ENCODE measurements around the gene CHN1.
A peak's percentile ranks its signal among the peaks of the same experiment; 100 is the strongest.

The CHN1 gene

GRCh38 chr2:174914853-174915760 is 90.1 kb downstream of the CHN1 start:
- H3K9me3 ChIP-seq (ENCODE audit: control insufficient read depth, low read depth, low read length): no peaks in the 10 kb centered on the region
- H3K4me3 ChIP-seq (ENCODE audit: low read length): no peak overlapping the region
- no peak overlapping the region for H3K9ac ChIP-seq (ENCODE audit: low read length)
- no peak overlapping the region for H3K27ac ChIP-seq (ENCODE audit: low read length)
- H3K36me3 ChIP-seq (ENCODE audit: control insufficient read depth, low read depth, low read length): peaks cover 27% of the 10 kb centered on the region
- peaks cover 23% of the 10 kb centered on the region for H3K4me1 ChIP-seq (ENCODE audit: control insufficient read depth, low read depth, low read length)
- no peaks in the 10 kb centered on the region for H3K27me3 ChIP-seq (ENCODE audit: control insufficient read depth, insufficient read depth, low read length)

GRCh38 chr2:174908284-174908683 is 96.9 kb downstream of the CHN1 start:
- H3K36me3 ChIP-seq (ENCODE audit: control insufficient read depth, low read depth, low read length): peaks cover 21% of the 10 kb centered on the region
- H3K4me1 ChIP-seq (ENCODE audit: control insufficient read depth, low read depth, low read length): no peaks in the 10 kb centered on the region
- no peak overlapping the region for H3K4me3 ChIP-seq (ENCODE audit: low read length)
- H3K9ac ChIP-seq (ENCODE audit: low read length): no peak overlapping the region
- no peaks in the 10 kb centered on the region for H3K9me3 ChIP-seq (ENCODE audit: control insufficient read depth, low read depth, low read length)
- H3K27me3 ChIP-seq (ENCODE audit: control insufficient read depth, insufficient read depth, low read length): no peaks in the 10 kb centered on the region
- no peak overlapping the region for H3K27ac ChIP-seq (ENCODE audit: low read length)

- Histone ChIP-seq H3K36me3 (ENCODE audit: control insufficient read depth, low read depth, low read length) (peaks cover 6% of the 10 kb centered on the region), H3K9ac (ENCODE audit: low read length) (no peak overlapping the region), H3K27ac (ENCODE audit: low read length) (no peak overlapping the region), H3K4me1 (ENCODE audit: control insufficient read depth, low read depth, low read length) (peaks cover 8% of the 10 kb centered on the region), H3K9me3 (ENCODE audit: control insufficient read depth, low read depth, low read length) (no peaks in the 10 kb centered on the region), H3K4me3 (ENCODE audit: low read length) (no peak overlapping the region), H3K27me3 (ENCODE audit: control insufficient read depth, insufficient read depth, low read length) (no peaks in the 10 kb centered on the region)
These were observed 102.0 kb downstream of the CHN1 start for GRCh38 chr2:174903264-174903556.

- Histone ChIP-seq H3K9ac (ENCODE audit: low read length) (no peak overlapping the region), H3K4me1 (ENCODE audit: control insufficient read depth, low read depth, low read length) (peaks cover 8% of the 10 kb centered on the region), H3K27ac (ENCODE audit: low read length) (no peak overlapping the region), H3K27me3 (ENCODE audit: control insufficient read depth, insufficient read depth, low read length) (no peaks in the 10 kb centered on the region), H3K4me3 (ENCODE audit: low read length) (no peak overlapping the region), H3K36me3 (ENCODE audit: control insufficient read depth, low read depth, low read length) (peaks cover 6% of the 10 kb centered on the region), H3K9me3 (ENCODE audit: control insufficient read depth, low read depth, low read length) (no peaks in the 10 kb centered on the region)
These were observed 102.5 kb downstream of the CHN1 start for GRCh38 chr2:174902506-174903263.

GRCh38 chr2:174901075-174901474 is 104.1 kb downstream of the CHN1 start:
- H3K36me3 ChIP-seq (ENCODE audit: control insufficient read depth, low read depth, low read length): peaks cover 6% of the 10 kb centered on the region
- peaks cover 8% of the 10 kb centered on the region for H3K4me1 ChIP-seq (ENCODE audit: control insufficient read depth, low read depth, low read length)
- H3K27ac ChIP-seq (ENCODE audit: low read length): no peak overlapping the region
- no peaks in the 10 kb centered on the region for H3K9me3 ChIP-seq (ENCODE audit: control insufficient read depth, low read depth, low read length)
- H3K4me3 ChIP-seq (ENCODE audit: low read length): no peak overlapping the region
- H3K9ac ChIP-seq (ENCODE audit: low read length): no peak overlapping the region
- H3K27me3 ChIP-seq (ENCODE audit: control insufficient read depth, insufficient read depth, low read length): no peaks in the 10 kb centered on the region

- Histone ChIP-seq H3K4me3 (ENCODE audit: low read length) (no peak overlapping the region), H3K27me3 (ENCODE audit: control insufficient read depth, insufficient read depth, low read length) (no peaks in the 10 kb centered on the region), H3K36me3 (ENCODE audit: control insufficient read depth, low read depth, low read length) (no peaks in the 10 kb centered on the region), H3K27ac (ENCODE audit: low read length) (no peak overlapping the region), H3K9me3 (ENCODE audit: control insufficient read depth, low read depth, low read length) (no peaks in the 10 kb centered on the region), H3K9ac (ENCODE audit: low read length) (no peak overlapping the region), H3K4me1 (ENCODE audit: control insufficient read depth, low read depth, low read length) (peaks cover 8% of the 10 kb centered on the region)
These were observed 107.9 kb downstream of the CHN1 start for GRCh38 chr2:174897286-174897685.

- Histone ChIP-seq H3K27me3 (ENCODE audit: control insufficient read depth, insufficient read depth, low read length) (no peaks in the 10 kb centered on the region), H3K36me3 (ENCODE audit: control insufficient read depth, low read depth, low read length) (peaks cover 2% of the 10 kb centered on the region), H3K9ac (ENCODE audit: low read length) (no peak overlapping the region), H3K4me1 (ENCODE audit: control insufficient read depth, low read depth, low read length) (peaks cover 14% of the 10 kb centered on the region), H3K9me3 (ENCODE audit: control insufficient read depth, low read depth, low read length) (no peaks in the 10 kb centered on the region), H3K27ac (ENCODE audit: low read length) (no peak overlapping the region), H3K4me3 (ENCODE audit: low read length) (no peak overlapping the region)
These were observed 112.2 kb downstream of the CHN1 start for GRCh38 chr2:174893018-174893417.

- Histone ChIP-seq H3K4me1 (ENCODE audit: control insufficient read depth, low read depth, low read length) (peaks cover 14% of the 10 kb centered on the region), H3K9ac (ENCODE audit: low read length) (no peak overlapping the region), H3K27me3 (ENCODE audit: control insufficient read depth, insufficient read depth, low read length) (no peaks in the 10 kb centered on the region), H3K9me3 (ENCODE audit: control insufficient read depth, low read depth, low read length) (no peaks in the 10 kb centered on the region), H3K27ac (ENCODE audit: low read length) (no peak overlapping the region), H3K36me3 (ENCODE audit: control insufficient read depth, low read depth, low read length) (peaks cover 2% of the 10 kb centered on the region), H3K4me3 (ENCODE audit: low read length) (no peak overlapping the region)
These were observed 112.6 kb downstream of the CHN1 start for GRCh38 chr2:174892546-174892945.

GRCh38 chr2:174888646-174889271 is 116.4 kb downstream of the CHN1 start:
- no peak overlapping the region for H3K9ac ChIP-seq (ENCODE audit: low read length)
- H3K4me1 ChIP-seq (ENCODE audit: control insufficient read depth, low read depth, low read length): peaks cover 14% of the 10 kb centered on the region
- no peaks in the 10 kb centered on the region for H3K27me3 ChIP-seq (ENCODE audit: control insufficient read depth, insufficient read depth, low read length)
- H3K9me3 ChIP-seq (ENCODE audit: control insufficient read depth, low read depth, low read length): no peaks in the 10 kb centered on the region
- H3K36me3 ChIP-seq (ENCODE audit: control insufficient read depth, low read depth, low read length): peaks cover 5% of the 10 kb centered on the region
- peak overlapping the region; percentile 46 for H3K27ac ChIP-seq (ENCODE audit: low read length)
- no peak overlapping the region for H3K4me3 ChIP-seq (ENCODE audit: low read length)

GRCh38 chr2:174888146-174888545 is 117.0 kb downstream of the CHN1 start:
- H3K9ac ChIP-seq (ENCODE audit: low read length): no peak overlapping the region
- H3K9me3 ChIP-seq (ENCODE audit: control insufficient read depth, low read depth, low read length): no peaks in the 10 kb centered on the region
- H3K4me1 ChIP-seq (ENCODE audit: control insufficient read depth, low read depth, low read length): peaks cover 18% of the 10 kb centered on the region
- H3K36me3 ChIP-seq (ENCODE audit: control insufficient read depth, low read depth, low read length): peaks cover 5% of the 10 kb centered on the region
- H3K27ac ChIP-seq (ENCODE audit: low read length): no peak overlapping the region
- H3K27me3 ChIP-seq (ENCODE audit: control insufficient read depth, insufficient read depth, low read length): no peaks in the 10 kb centered on the region
- H3K4me3 ChIP-seq (ENCODE audit: low read length): no peak overlapping the region

- H3K27ac ChIP-seq (ENCODE audit: low read length): no peak overlapping the region
- peaks cover 31% of the 10 kb centered on the region for H3K4me1 ChIP-seq (ENCODE audit: control insufficient read depth, low read depth, low read length)
- H3K36me3 ChIP-seq (ENCODE audit: control insufficient read depth, low read depth, low read length): peaks cover 3% of the 10 kb centered on the region
- H3K27me3 ChIP-seq (ENCODE audit: control insufficient read depth, insufficient read depth, low read length): no peaks in the 10 kb centered on the region
- no peaks in the 10 kb centered on the region for H3K9me3 ChIP-seq (ENCODE audit: control insufficient read depth, low read depth, low read length)
- H3K9ac ChIP-seq (ENCODE audit: low read length): no peak overlapping the region
- no peak overlapping the region for H3K4me3 ChIP-seq (ENCODE audit: low read length)
These were observed 122.8 kb downstream of the CHN1 start for GRCh38 chr2:174882416-174882815.

Data from iPS-18a (cell line).